Activated naive CD8-positive, alpha-beta T cell treated with anti-CD3 and anti-CD28 coated beads, Interleukin-2, amount 10 ng/mL, durations not matched to agents 7 days and 5 days (primary cell): ENCODE data around the gene SPIN2B. TPM values are rescaled to one million over a fixed set of nuclear protein-coding genes. Genes with fewer than 3 reads are reported as not detected.
"Not testable (repeated sequence)": the region's sequence is repeated elsewhere in the genome, so short reads cannot be mapped to it uniquely, and the experiment has no call there.

Experiments used
- ATAC-seq: fragments of 150-1000 bp; cut with Tn5 transposase; one replicate; pipeline ENCODE4 v1.10.0; 2021; ENCODE audit warnings: low read depth, moderate library complexity
- POLR2A ChIA-PET: fragments of 350-600 bp; sonication (Branson Sonifier 250); formaldehyde crosslinking; loops from one replicate; lab custom pipeline; 2021; ENCODE audit warnings: antibody characterized with exemption; lab: Charles Lee
- DNase-seq: peaks from one replicate; pipeline ENCODE4 v3.0.0; 2021
- H3K27ac Mint-ChIP-seq: one replicate; pipeline ENCODE4 v1.8.0; 2022; ENCODE audit warnings: mild to moderate bottlenecking, mixed read lengths
- H3K27me3 Mint-ChIP-seq: one replicate; pipeline ENCODE4 v1.8.0; 2022; ENCODE audit warnings: mild to moderate bottlenecking, moderate library complexity, mixed read lengths
- H3K36me3 Mint-ChIP-seq: one replicate; pipeline ENCODE4 v1.8.0; 2021; ENCODE audit warnings: mild to moderate bottlenecking, mixed read lengths
- H3K4me1 Mint-ChIP-seq: one replicate; pipeline ENCODE4 v1.8.0; 2021; ENCODE audit warnings: mixed read lengths
- H3K4me3 Mint-ChIP-seq: one replicate; pipeline ENCODE4 v1.8.0; 2022; ENCODE audit warnings: mild to moderate bottlenecking, moderate library complexity, mixed read lengths
- H3K9me3 Mint-ChIP-seq: one replicate; pipeline ENCODE4 v1.8.0; 2021; ENCODE audit warnings: mixed read lengths
- total RNA-seq, 2 experiments: library from RNA; stranded (reverse); gene quantifications; one replicate each; pipeline ENCODE4 v1.2.3, GENCODE V29; 2021

The SPIN2B gene
- total RNA-seq, 2 experiments from 2014 or later = 13.4 to 16.4 TPM

DNA sequence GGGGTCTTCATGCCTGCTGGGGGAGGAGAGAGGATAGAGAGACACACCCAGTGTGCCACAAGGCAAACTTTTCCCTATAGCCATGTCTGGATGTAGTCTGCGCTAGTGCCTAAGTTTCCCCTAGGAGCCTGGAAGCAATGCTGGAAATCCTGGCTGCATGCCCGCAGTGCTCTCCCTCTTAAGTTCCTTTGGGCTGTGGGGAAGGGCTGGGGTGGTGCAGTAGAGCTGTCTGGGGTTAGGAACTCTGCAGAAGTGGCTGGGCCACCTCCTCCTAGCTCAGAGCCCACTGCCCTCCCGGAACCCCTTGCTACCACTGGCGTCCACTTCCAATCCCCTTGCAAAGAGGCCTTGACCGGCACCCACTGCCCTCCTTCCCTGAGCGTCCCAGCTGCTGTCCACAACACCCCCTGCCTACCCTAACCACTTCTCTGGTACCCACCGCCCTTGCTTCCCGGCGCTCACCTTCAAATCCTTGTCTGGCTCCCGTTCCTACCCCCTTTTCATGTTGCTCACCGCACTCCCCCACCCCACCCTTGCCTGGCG is 658 bp downstream of the SPIN2B start:
- peak overlapping the region; percentile 86 for H3K27ac Mint-ChIP-seq
- H3K4me1 Mint-ChIP-seq, H3K9me3 Mint-ChIP-seq, POLR2A ChIA-PET, H3K27me3 Mint-ChIP-seq, DNase-seq, ATAC-seq: not testable (repeated sequence)
- peaks cover 14% of the 10 kb centered on the region for H3K36me3 Mint-ChIP-seq
- H3K4me3 Mint-ChIP-seq = peak overlapping the region; percentile 88

DNA sequence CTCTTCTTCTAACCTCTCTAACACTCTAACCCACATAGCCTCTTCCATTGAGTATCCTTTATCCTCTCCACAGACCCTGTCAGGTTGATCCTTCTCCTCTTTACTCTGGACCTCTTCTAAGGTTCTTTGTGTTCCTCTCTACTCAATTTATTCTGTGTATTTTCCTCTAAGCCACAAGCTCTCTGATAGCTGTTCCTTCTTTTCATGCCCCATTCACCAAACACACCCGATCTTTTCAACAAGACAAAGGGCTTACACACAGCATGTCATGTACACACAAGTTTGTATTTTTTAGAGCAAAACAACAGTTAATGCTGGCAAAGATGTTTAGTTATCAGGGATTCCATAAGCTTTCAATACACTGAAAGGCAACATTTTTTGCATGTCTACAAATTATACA is 1.9 kb downstream of the SPIN2B start:
- Mint-ChIP-seq H3K27me3 (no peaks in the 10 kb centered on the region), H3K9me3 (no peaks in the 10 kb centered on the region), H3K36me3 (peaks cover 14% of the 10 kb centered on the region), H3K4me3 (no peak overlapping the region), H3K4me1 (peaks cover 1% of the 10 kb centered on the region), H3K27ac (no peak overlapping the region)
- DNase-seq = no peak
- ATAC-seq = no peak
- POLR2A ChIA-PET = no interaction called here

DNA sequence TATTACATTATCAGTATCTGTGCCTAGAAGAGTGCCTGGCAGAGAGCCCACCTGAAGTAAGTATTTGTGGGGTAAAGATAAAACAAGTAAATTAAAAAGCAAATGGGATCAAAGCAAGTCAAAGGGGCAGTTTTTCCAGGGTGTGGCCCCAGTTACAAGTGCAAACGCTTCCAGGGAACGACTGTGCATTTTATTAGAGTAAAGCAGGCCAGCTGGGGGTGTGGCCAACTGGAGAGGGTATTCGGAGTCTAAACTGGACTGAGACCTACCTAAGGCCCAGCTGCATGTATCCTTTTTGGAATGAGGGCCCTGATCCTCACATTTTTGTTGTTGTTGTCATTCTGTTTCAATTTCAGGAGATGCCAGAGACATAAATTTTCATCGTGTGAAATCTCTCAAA is 3.8 kb downstream of the SPIN2B start:
- not testable (repeated sequence) for H3K27ac Mint-ChIP-seq, ATAC-seq

DNA sequence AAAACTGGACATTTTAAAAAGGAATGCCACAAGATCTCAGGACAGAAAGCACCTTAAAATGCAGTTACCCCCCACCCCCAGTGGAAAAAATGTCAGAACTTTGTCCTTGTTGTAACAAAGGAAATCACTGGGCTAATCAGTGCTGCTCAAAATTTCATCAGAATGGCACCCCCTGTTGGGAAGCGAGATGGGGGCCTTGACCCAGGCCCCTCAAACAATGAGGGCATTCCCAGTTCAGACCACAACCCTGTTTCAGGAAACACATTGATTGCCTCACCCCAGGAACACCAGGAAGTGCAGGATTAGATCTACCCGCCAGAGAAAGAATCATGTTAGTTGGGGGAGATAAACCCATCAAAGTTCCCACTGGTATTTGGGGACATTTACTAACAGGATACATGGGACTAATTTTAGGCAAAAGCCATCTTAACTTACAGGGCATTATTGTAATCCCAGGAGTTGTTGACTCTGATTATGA is 16.4 kb downstream of the SPIN2B start:
- H3K4me3 Mint-ChIP-seq = no peak overlapping the region
- DNase-seq (no peak), ATAC-seq (no peak)
- H3K27me3 Mint-ChIP-seq = no peaks in the 10 kb centered on the region
- no peaks in the 10 kb centered on the region for H3K9me3 Mint-ChIP-seq
- H3K36me3 Mint-ChIP-seq = peaks cover 13% of the 10 kb centered on the region
- no peak overlapping the region for H3K27ac Mint-ChIP-seq
- H3K4me1 Mint-ChIP-seq = peaks cover 1% of the 10 kb centered on the region
- POLR2A ChIA-PET = no interaction called here

More for the DNA sequence above, 3.8 kb downstream of the SPIN2B start:
- H3K4me1 Mint-ChIP-seq, H3K27me3 Mint-ChIP-seq, H3K4me3 Mint-ChIP-seq, DNase-seq, H3K9me3 Mint-ChIP-seq, POLR2A ChIA-PET: not testable (repeated sequence)
- peaks cover 14% of the 10 kb centered on the region for H3K36me3 Mint-ChIP-seq

DNA sequence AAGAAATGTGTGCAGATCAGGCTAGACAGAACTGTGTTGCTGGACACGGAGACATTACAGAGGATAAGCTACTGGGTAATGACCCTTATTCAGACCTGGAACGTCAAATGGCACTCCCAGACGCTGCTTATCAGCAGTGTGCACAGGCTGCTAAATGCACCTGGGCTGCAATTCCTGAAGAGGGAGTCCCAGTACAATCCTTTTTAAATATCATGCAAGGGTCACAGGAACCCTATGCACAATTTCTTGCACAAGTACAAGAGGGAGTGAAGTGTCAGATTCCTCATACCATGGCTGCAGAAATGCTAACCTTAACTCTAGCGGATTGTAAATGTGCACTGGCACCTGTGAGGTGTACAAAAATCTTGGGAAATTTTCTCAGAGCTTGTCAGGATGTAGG is 16.9 kb downstream of the SPIN2B start:
- Mint-ChIP-seq H3K4me1 (peaks cover 1% of the 10 kb centered on the region), H3K27me3 (no peaks in the 10 kb centered on the region), H3K4me3 (no peak overlapping the region), H3K36me3 (peaks cover 16% of the 10 kb centered on the region), H3K27ac (no peak overlapping the region), H3K9me3 (no peaks in the 10 kb centered on the region)
- DNase-seq (no peak), ATAC-seq (no peak)
- POLR2A ChIA-PET = no interaction called here

DNA sequence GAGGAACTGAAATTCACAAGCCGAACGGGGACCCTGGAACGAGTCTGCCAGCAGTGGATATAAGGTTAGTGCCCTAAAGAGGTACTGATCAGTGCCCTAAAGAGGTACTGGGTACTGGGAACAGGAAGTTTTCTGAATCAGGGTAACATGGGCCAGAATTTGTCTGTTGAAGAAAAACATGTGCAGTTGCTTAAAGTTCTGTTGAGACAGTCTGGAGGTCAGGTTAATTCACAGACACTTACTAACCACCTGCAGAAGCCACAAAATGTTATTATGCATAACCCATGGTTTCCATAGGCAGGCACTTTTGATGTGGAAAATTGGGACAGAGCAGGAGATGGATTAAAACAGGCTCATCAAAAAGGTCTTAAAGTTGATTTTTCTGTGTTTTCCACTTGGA is 17.9 kb downstream of the SPIN2B start:
- Mint-ChIP-seq H3K4me1 (peaks cover 1% of the 10 kb centered on the region), H3K4me3 (no peak overlapping the region), H3K27ac (no peak overlapping the region), H3K36me3 (peaks cover 19% of the 10 kb centered on the region), H3K27me3 (no peaks in the 10 kb centered on the region), H3K9me3 (peaks cover 4% of the 10 kb centered on the region)
- no peak for ATAC-seq
- DNase-seq = no peak
- POLR2A ChIA-PET = no interaction called here

DNA sequence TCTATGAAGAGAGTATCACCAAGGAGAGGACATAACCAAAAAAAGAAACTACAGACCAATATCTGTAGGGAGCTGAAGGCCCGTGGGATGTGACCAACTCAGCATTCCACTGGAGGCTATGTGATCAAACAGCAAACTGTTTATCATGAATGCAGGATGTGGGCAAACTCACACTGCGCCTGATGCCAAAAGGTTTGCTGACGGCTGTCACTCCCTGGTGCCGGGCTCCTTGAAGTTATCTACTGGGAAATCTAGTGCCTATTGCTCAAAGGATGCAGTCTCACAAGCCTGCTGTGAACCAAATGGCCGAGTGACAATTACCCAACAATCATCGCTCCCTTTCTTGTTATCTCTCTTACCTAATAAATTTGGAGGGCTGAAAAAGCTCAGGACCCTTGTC is 18.4 kb downstream of the SPIN2B start:
- H3K27ac Mint-ChIP-seq, POLR2A ChIA-PET, ATAC-seq, H3K4me1 Mint-ChIP-seq, DNase-seq, H3K4me3 Mint-ChIP-seq, H3K9me3 Mint-ChIP-seq, H3K27me3 Mint-ChIP-seq: not testable (repeated sequence)
- peaks cover 24% of the 10 kb centered on the region for H3K36me3 Mint-ChIP-seq

DNA sequence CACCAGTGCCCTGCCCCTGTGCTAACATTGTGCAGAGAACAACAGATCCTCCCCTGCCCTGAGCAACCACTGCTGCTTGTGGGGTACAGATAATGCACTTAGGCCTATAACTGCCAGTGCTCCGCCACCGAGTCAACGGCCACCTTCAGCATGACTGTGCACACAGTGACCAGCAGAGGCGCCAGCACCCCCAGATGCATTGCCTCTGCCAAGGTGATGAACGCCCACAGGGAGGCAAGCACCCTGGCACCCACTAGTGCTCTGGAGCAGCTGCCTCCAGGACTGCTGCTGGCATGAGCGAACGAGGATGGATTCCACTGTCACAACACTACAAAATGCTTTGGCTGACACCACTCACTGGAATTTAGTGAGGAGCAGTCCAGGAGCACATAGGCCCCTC is 38.2 kb downstream of the SPIN2B start:
- Mint-ChIP-seq H3K4me3 (no peak overlapping the region), H3K9me3 (no peaks in the 10 kb centered on the region), H3K36me3 (peaks cover 18% of the 10 kb centered on the region), H3K27ac (no peak overlapping the region), H3K27me3 (no peaks in the 10 kb centered on the region), H3K4me1 (no peaks in the 10 kb centered on the region)
- ATAC-seq (no peak), DNase-seq (no peak)
- POLR2A ChIA-PET = no interaction called here

DNA sequence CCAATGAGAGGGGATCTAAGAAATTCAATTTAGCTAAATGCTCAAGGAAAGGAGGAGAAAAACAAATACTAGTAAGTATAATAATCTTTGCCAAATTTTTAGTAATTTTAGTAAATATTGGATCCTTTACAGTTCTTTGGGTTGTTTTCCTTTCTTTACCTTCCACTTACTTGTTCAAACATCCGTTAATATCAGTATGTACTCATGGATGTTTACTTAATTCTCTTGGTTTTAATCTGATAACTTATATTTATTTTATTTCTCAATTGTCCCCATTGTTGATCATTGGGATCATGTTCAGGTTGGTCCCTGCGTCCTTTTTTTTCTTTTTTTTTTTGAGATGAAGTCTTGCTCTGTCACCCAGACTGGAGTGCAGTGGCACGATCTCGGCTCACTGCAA is 46.9 kb downstream of the SPIN2B start:
- Mint-ChIP-seq H3K4me1 (no peaks in the 10 kb centered on the region), H3K9me3 (no peaks in the 10 kb centered on the region), H3K27ac (no peak overlapping the region), H3K27me3 (no peaks in the 10 kb centered on the region), H3K36me3 (no peaks in the 10 kb centered on the region), H3K4me3 (no peak overlapping the region)
- ATAC-seq = no peak
- POLR2A ChIA-PET = no interaction called here
- DNase-seq = no peak

DNA sequence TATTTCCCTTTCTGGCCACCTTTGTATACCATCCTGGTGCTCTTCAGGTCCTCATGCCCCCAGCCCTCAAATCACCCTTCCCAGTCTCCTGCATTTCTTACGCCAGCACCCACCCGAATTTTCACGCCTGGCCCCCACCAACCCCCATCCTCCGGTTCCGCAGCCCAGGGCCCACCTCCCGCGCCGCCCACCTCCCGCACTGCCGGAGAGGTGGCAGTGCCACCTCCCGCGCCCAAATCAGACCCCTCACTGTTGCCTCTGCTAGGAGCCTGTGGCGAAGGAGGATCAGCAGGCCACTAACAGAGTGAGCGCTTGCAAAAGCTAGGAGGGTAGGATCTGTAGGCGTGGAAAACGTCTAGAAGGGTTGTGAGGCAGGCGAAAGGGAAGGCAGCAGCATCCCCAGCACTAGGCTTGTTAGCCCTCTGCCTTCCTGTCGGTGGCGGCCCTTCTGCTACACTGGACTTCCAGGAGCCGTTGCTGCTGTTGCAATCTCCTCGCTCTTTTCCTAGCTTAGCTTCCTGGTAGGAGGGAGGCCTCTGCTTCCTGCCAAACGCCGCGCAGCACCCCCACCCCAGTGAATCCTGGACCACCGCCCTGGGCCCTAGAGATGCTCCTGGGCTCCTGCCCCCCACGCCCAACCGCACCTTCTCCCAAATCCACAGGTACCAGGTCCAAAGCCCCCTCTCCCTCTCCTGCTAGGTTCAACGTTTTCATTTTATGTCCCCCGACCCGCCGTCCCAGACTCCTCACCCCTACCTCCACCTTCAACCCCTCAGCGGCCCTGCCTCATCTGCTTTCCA is 51.0 kb downstream of the SPIN2B start:
- no peaks in the 10 kb centered on the region for H3K4me1 Mint-ChIP-seq
- H3K4me3 Mint-ChIP-seq = no peak overlapping the region
- H3K27ac Mint-ChIP-seq = no peak overlapping the region
- ATAC-seq (no peak), DNase-seq (no peak)
- no peaks in the 10 kb centered on the region for H3K36me3 Mint-ChIP-seq
- POLR2A ChIA-PET = no interaction called here
- H3K9me3 Mint-ChIP-seq = no peaks in the 10 kb centered on the region
- no peaks in the 10 kb centered on the region for H3K27me3 Mint-ChIP-seq

Other genes starting within 250 kb of the SPIN2B start
- 10 to 100 TPM; 11.3 to 12.7 TPM for gene SPIN3, start 126.0 kb downstream of the SPIN2B start, total RNA-seq
- 1 to 10 TPM; 1.1 to 1.6 TPM for gene SPIN2A, start 15.8 kb upstream of the SPIN2B start, total RNA-seq
- gene FAAH2, start 165.2 kb upstream of the SPIN2B start, total RNA-seq = 1 to 10 TPM; 3.0 to 5.5 TPM